IMR-90 (cell line): ENCODE measurements around the gene WWC2. TPM values are rescaled to one million over a fixed set of nuclear protein-coding genes. Genes with fewer than 3 reads are reported as not detected.

Experiments
- ATAC-seq: fragments of 200-7000 bp; cut with Tn5 transposase; 2 replicates; pipeline ENCODE4 v1.9.1; 2020; ENCODE audit warnings: low read depth, mild to moderate bottlenecking, moderate library complexity
- BruUV-seq: library from RNA; stranded (reverse); fragments of 400-500 nt; replicated peaks from 2 replicates; lab custom pipeline; 2021; lab: Mats Ljungman, UMichigan
- CTCF ChIA-PET: fragments of 300-600 bp; formaldehyde crosslinking; extraction: SDS; loops from one replicate; lab custom pipeline; 2021; ENCODE audit warnings: antibody characterized with exemption; lab: Yijun Ruan, JAX
- POLR2A ChIA-PET: fragments of 300-600 bp; sonication (Branson Sonifier 250); formaldehyde crosslinking; loops from one replicate; lab custom pipeline; 2022; ENCODE audit warnings: antibody characterized with exemption; ENCODE audit not compliant: unreplicated experiment; lab: Charles Lee
- DNase-seq: peaks from one replicate; pipeline ENCODE4 v3.0.0; 2013
- H2AFZ ChIP-seq: replicated peaks from 2 replicates; pipeline ENCODE3; 2013; ENCODE audit warnings: low read length, mild to moderate bottlenecking; ENCODE audit not compliant: poor library complexity
- H2AK5ac ChIP-seq: 2 replicates; pipeline ENCODE4 v1.6.1; 2013; ENCODE audit warnings: low read depth, low read length, inconsistent platforms
- H2AK9ac ChIP-seq: replicated peaks from 2 replicates; pipeline ENCODE3; 2013; ENCODE audit warnings: mild to moderate bottlenecking, low read depth, low read length, moderate library complexity; ENCODE audit not compliant: poor library complexity
- H2BK120ac ChIP-seq: 2 replicates; pipeline ENCODE4 v1.6.1; 2013; ENCODE audit warnings: low read depth, low read length, inconsistent platforms
- H2BK15ac ChIP-seq: 3 replicates; pipeline ENCODE4 v1.6.1; 2013; ENCODE audit warnings: low read depth, low read length, inconsistent platforms
- H2BK20ac ChIP-seq: 2 replicates; pipeline ENCODE4 v1.6.1; 2013; ENCODE audit warnings: low read depth, mild to moderate bottlenecking, inconsistent platforms, low read length, moderate library complexity
- H2BK5ac ChIP-seq: 2 replicates; pipeline ENCODE4 v1.6.1; 2013; ENCODE audit warnings: mild to moderate bottlenecking, low read depth, low read length, inconsistent platforms; ENCODE audit not compliant: poor library complexity, severe bottlenecking
- H3K14ac ChIP-seq: replicated peaks from 2 replicates; pipeline ENCODE4 v1.6.1; 2013; ENCODE audit warnings: low read depth, low read length, inconsistent platforms
- H3K18ac ChIP-seq: 2 replicates; pipeline ENCODE4 v1.6.1; 2013; ENCODE audit warnings: low read depth, low read length, control low read depth
- H3K23ac ChIP-seq: 2 replicates; pipeline ENCODE4 v1.6.1; 2013; ENCODE audit warnings: low read depth, low read length, inconsistent platforms
- H3K27ac ChIP-seq: 2 replicates; pipeline ENCODE4 v1.5.1; 2013; ENCODE audit warnings: mild to moderate bottlenecking, control low read depth, low read length; ENCODE audit not compliant: insufficient read depth
- H3K27me3 ChIP-seq: 2 replicates; pipeline ENCODE4 v1.6.1; 2013; ENCODE audit warnings: low read length; ENCODE audit not compliant: control insufficient read depth, insufficient read depth
- H3K36me3 ChIP-seq: 2 replicates; pipeline ENCODE4 v1.6.1; 2013; ENCODE audit warnings: low read length, mixed read lengths; ENCODE audit not compliant: control insufficient read depth, insufficient read depth
- H3K4ac ChIP-seq: 2 replicates; pipeline ENCODE4 v1.6.1; 2013; ENCODE audit warnings: low read depth, low read length, inconsistent platforms
- H3K4me1 ChIP-seq: 2 replicates; pipeline ENCODE4 v1.6.1; 2013; ENCODE audit warnings: low read length, mixed read lengths; ENCODE audit not compliant: control insufficient read depth, insufficient read depth
- H3K4me2 ChIP-seq: 2 replicates; pipeline ENCODE4 v1.6.1; 2013; ENCODE audit warnings: low read depth, mild to moderate bottlenecking, control low read depth, low read length, moderate library complexity
- H3K4me3 ChIP-seq: 2 replicates; pipeline ENCODE4 v1.5.1; 2013; ENCODE audit warnings: low read depth, mild to moderate bottlenecking, control low read depth, low read length, moderate library complexity; ENCODE audit not compliant: insufficient read depth
- H3K56ac ChIP-seq: 2 replicates; pipeline ENCODE4 v1.6.1; 2013; ENCODE audit warnings: low read length, inconsistent platforms; ENCODE audit not compliant: insufficient read depth; ENCODE audit errors: extremely low read depth
- H3K79me1 ChIP-seq, 2 experiments: 2 replicates each; pipeline ENCODE4 v1.6.1; 2013; ENCODE audit warnings: low read length in 2 of 2, inconsistent platforms in 1 of 2, low read depth in 1 of 2
- H3K9ac ChIP-seq: 2 replicates; pipeline ENCODE4 v1.6.1; 2013; ENCODE audit warnings: low read depth, low read length, control low read depth
- H3K9me1 ChIP-seq: 2 replicates; pipeline ENCODE4 v1.6.1; 2013; ENCODE audit warnings: low read length, inconsistent platforms; ENCODE audit not compliant: insufficient read depth
- H3K9me3 ChIP-seq: 2 replicates; pipeline ENCODE4 v1.6.1; 2013; ENCODE audit warnings: low read length; ENCODE audit not compliant: control insufficient read depth, insufficient read depth
- H4K20me1 ChIP-seq: 2 replicates; pipeline ENCODE4 v1.6.1; 2013; ENCODE audit warnings: low read length, inconsistent platforms; ENCODE audit not compliant: insufficient read depth
- H4K5ac ChIP-seq: 2 replicates; pipeline ENCODE4 v1.6.1; 2013; ENCODE audit warnings: mild to moderate bottlenecking, low read depth, low read length, control low read depth
- H4K8ac ChIP-seq, 2 experiments: 2 replicates each; pipeline ENCODE4 v1.6.1; 2013; ENCODE audit warnings: low read depth in 2 of 2, low read length in 2 of 2, control low read depth in 1 of 2, inconsistent platforms in 1 of 2
- H4K91ac ChIP-seq: 2 replicates; pipeline ENCODE4 v1.6.1; 2013; ENCODE audit warnings: low read depth, low read length, inconsistent platforms; ENCODE audit not compliant: insufficient read depth
- BHLHE40 ChIP-seq: fragments of 150-350 bp; IDR thresholded peaks from 2 replicates; pipeline ENCODE4 v1.6.1; 2016; ENCODE audit warnings: mild to moderate bottlenecking, low read depth, low read length
- CEBPB ChIP-seq: IDR thresholded peaks from 2 replicates; pipeline ENCODE4 v1.6.1; 2012; ENCODE audit warnings: low read depth, low read length, improper control_type of control experiment
- CHD1 ChIP-seq: IDR thresholded peaks from 2 replicates; pipeline ENCODE4 v1.6.1; 2012; ENCODE audit warnings: low read depth, low read length, improper control_type of control experiment
- CTCF ChIP-seq: conservative IDR thresholded peaks from 2 replicates; pipeline ENCODE4 v1.5.1; 2012; ENCODE audit warnings: mild to moderate bottlenecking, low read depth, low read length, improper control_type of control experiment
- ELK1 ChIP-seq: fragments of 150-350 bp; IDR thresholded peaks from 2 replicates; pipeline ENCODE4 v1.6.1; 2016; ENCODE audit warnings: low read depth, mild to moderate bottlenecking, low read length, moderate library complexity, borderline replicate concordance
- FOS ChIP-seq: fragments of 150-350 bp; IDR thresholded peaks from 2 replicates; pipeline ENCODE4 v1.6.1; 2016; ENCODE audit warnings: low read depth, low read length
- MAFK ChIP-seq: IDR thresholded peaks from 2 replicates; pipeline ENCODE4 v1.6.1; 2012; ENCODE audit warnings: low read depth, low read length, improper control_type of control experiment
- MAZ ChIP-seq: IDR thresholded peaks from 2 replicates; pipeline ENCODE4 v1.6.1; 2012; ENCODE audit warnings: low read depth, mild to moderate bottlenecking, low read length, improper control_type of control experiment, moderate library complexity, borderline replicate concordance
- MXI1 ChIP-seq: IDR thresholded peaks from 2 replicates; pipeline ENCODE4 v1.6.1; 2012; ENCODE audit warnings: low read depth, mild to moderate bottlenecking, low read length, moderate library complexity, borderline replicate concordance
- NFE2L2 ChIP-seq: fragments of 150-350 bp; IDR thresholded peaks from 2 replicates; pipeline ENCODE4 v1.6.1; 2016; ENCODE audit warnings: low read depth, mild to moderate bottlenecking, low read length
- POLR2A ChIP-seq: IDR thresholded peaks from 2 replicates; pipeline ENCODE4 v1.6.1; 2012; ENCODE audit warnings: mild to moderate bottlenecking, low read depth, low read length
- RAD21 ChIP-seq: IDR thresholded peaks from 2 replicates; pipeline ENCODE4 v1.6.1; 2012; ENCODE audit warnings: low read length, improper control_type of control experiment
- RCOR1 ChIP-seq: IDR thresholded peaks from 2 replicates; pipeline ENCODE4 v1.6.1; 2012; ENCODE audit warnings: mild to moderate bottlenecking, low read length, improper control_type of control experiment; ENCODE audit not compliant: insufficient replicate concordance
- RFX5 ChIP-seq: IDR thresholded peaks from 2 replicates; pipeline ENCODE4 v1.8.0; 2012; ENCODE audit warnings: low read depth, mild to moderate bottlenecking, low read length, moderate library complexity
- SMC3 ChIP-seq: fragments of 150-350 bp; IDR thresholded peaks from 2 replicates; pipeline ENCODE4 v1.6.1; 2016; ENCODE audit warnings: low read depth, mild to moderate bottlenecking, antibody characterized with exemption, low read length, moderate library complexity
- WGBS, 2 experiments: methylation state at CpG; one replicate each; pipeline versions ENCODE4 v1.1.5 to v1.1.7; 2013; ENCODE audit warnings: missing lambda C conversion rate in 2 of 2; ENCODE audit not compliant: insufficient read length in 1 of 2; ENCODE audit errors: extremely low coverage in 2 of 2; 5-methylcytosine and 5-hydroxymethylcytosine counted together
- dilution Hi-C: fragments of 300-500 bp; cut with HindIII; formaldehyde crosslinking; loops from one replicate; pipeline ENCODE4 v1.14.3; 2018; ENCODE audit warnings: low sequenced_read_pairs; ENCODE audit not compliant: unreplicated experiment
- in situ Hi-C: fragments of 300-500 bp; cut with MboI; formaldehyde crosslinking; loops from 3 replicates; pipeline ENCODE4 v1.14.3; 2019; ENCODE audit warnings: low sequenced_read_pairs, inconsistent platforms, mixed read lengths
- intact Hi-C: fragments of 100-400 bp; cut with micrococcal nuclease; formaldehyde crosslinking; loops from 2 replicates; pipeline ENCODE4 v1.10.0; 2022
- polyA plus RNA-seq, 3 experiments: library from polyadenylated mRNA; depleted of rRNA; stranded (reverse); fragments of >200 nt; gene quantifications; 2 replicates each; pipeline ENCODE4 v1.2.3, GENCODE V29; 2012; ENCODE audit warnings: low replicate concordance in 1 of 3
- total RNA-seq: library from RNA; depleted of rRNA; stranded (reverse); fragments of >200 nt; gene quantifications from 2 replicates; pipeline ENCODE4 v1.2.3, GENCODE V29; 2012
- TF ChIP-seq, protein P1 (sequence below): fragments of 150-350 bp; IDR thresholded peaks from 2 replicates; pipeline ENCODE4 v1.6.1; 2017; ENCODE audit warnings: mild to moderate bottlenecking, antibody characterized with exemption, low read length, low read depth

Gene WWC2
- total and polyA plus RNA-seq, 2 of the 4 experiments (the other 2 are of a cell fraction), result 26.6 to 27.4 TPM

DNA sequence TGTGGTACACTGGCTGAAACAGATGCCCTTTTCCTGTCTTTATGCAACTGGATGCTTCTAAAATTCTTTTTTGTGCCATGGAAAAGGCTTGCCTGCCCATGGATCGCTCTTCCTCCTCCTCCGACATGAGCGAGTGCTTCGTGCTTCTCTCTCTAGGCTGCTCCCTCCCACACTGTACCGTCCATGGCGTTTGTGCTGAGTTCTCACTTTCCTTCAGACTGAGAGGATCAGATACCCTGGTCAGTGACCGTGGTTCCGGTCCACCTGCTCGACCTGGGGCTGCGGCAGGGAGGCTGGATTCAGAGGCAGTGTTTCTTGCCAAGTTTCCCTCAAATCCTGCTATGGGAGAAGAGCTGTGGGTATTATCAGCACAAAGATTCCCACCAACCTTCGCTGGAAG is 233.4 kb downstream of the WWC2 start:
- DNase-seq (no peak), ATAC-seq (no peak)
- H3K27me3 ChIP-seq, result no peaks in the 10 kb centered on the region
- H3K18ac ChIP-seq, result no peak overlapping the region
- 0 out of 2 replicates have a peak overlapping the region, but pooled peaks have one; percentile 28 for H2AK5ac ChIP-seq
- H4K8ac ChIP-seq, result no peak overlapping the region
- in situ Hi-C loops (no loop called here), intact Hi-C loops (no loop called here), dilution Hi-C loops (no loop called here)
- no peak overlapping the region for H3K4me3 ChIP-seq
- TF ChIP-seq POLR2A (no peak), MXI1 (no peak), FOS (no peak), BHLHE40 (no peak), CEBPB (no peak), CTCF (no peak), SMC3 (no peak), MAFK (no peak), RFX5 (no peak), NFE2L2 (no peak), MAZ (no peak), CHD1 (no peak), ELK1 (no peak), RAD21 (no peak), RCOR1 (no peak)
- TF ChIP-seq, protein P1, sequence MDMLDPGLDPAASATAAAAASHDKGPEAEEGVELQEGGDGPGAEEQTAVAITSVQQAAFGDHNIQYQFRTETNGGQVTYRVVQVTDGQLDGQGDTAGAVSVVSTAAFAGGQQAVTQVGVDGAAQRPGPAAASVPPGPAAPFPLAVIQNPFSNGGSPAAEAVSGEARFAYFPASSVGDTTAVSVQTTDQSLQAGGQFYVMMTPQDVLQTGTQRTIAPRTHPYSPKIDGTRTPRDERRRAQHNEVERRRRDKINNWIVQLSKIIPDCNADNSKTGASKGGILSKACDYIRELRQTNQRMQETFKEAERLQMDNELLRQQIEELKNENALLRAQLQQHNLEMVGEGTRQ, result no peak
- H3K4me2 ChIP-seq, result no peak overlapping the region
- H3K36me3 ChIP-seq, result no peaks in the 10 kb centered on the region
- peak overlapping the region; percentile 39; the same call in 1 of the 2 replicates for H2BK120ac ChIP-seq
- H2BK15ac ChIP-seq, result peak overlapping the region; percentile 53; the same call in 1 of the 3 replicates
- no peaks in the 10 kb centered on the region for H4K20me1 ChIP-seq
- BruUV-seq, result no TSS peak
- H2BK20ac ChIP-seq, result no peak overlapping the region
- no peak overlapping the region for H3K23ac ChIP-seq
- POLR2A ChIA-PET, result no interaction called here
- H3K79me1 ChIP-seq, result no peaks in the 10 kb centered on the region
- H3K4me1 ChIP-seq, result peaks cover 9% of the 10 kb centered on the region
- H3K56ac ChIP-seq, result no peak overlapping the region
- no peak overlapping the region for H2AFZ ChIP-seq
- WGBS, 2 experiments, result 75% methylated on average over 3 of the region's 11 CpGs; no CpG with 5 or more reads in 1 of the 2 experiments
- no peak overlapping the region for H2BK5ac ChIP-seq
- H3K9me3 ChIP-seq, result peaks cover 3% of the 10 kb centered on the region
- no peak overlapping the region for H4K91ac ChIP-seq
- CTCF ChIA-PET, result no interaction called here
- H3K27ac ChIP-seq, result no peak overlapping the region
- H4K5ac ChIP-seq, result no peak overlapping the region
- H3K9ac ChIP-seq, result no peak overlapping the region
- no peak overlapping the region for H2AK9ac ChIP-seq
- no peak overlapping the region for H3K14ac ChIP-seq
- H3K4ac ChIP-seq, result no peak overlapping the region
- peaks cover 7% of the 10 kb centered on the region for H3K9me1 ChIP-seq
